HepG2 (cell line): ENCODE data around the gene TBC1D14.

Experiments used
- BRD4 ChIP-seq: sonication (generic); formaldehyde crosslinking; IDR thresholded peaks from 2 replicates; pipeline ENCODE4 v1.4.0; 2020; ENCODE audit warnings: missing genetic modification reagents
- DNMT1 ChIP-seq: sonication (generic); formaldehyde crosslinking; IDR thresholded peaks from 2 replicates; pipeline ENCODE4 v1.5.1; 2020; ENCODE audit warnings: mild to moderate bottlenecking, missing genetic modification reagents
- GTF2F1 ChIP-seq: fragments of 150-350 bp; IDR thresholded peaks from 2 replicates; pipeline ENCODE4 v1.6.1; 2014; ENCODE audit warnings: low read length
- JUN ChIP-seq: sonication (generic); formaldehyde crosslinking; IDR thresholded peaks from 2 replicates; pipeline ENCODE4 v1.4.0; 2020; ENCODE audit warnings: mild to moderate bottlenecking, missing genetic modification reagents
- JUNB ChIP-seq: sonication (generic); formaldehyde crosslinking; IDR thresholded peaks from 2 replicates; pipeline ENCODE4 v1.8.0; 2022; ENCODE audit warnings: missing genetic modification reagents, mild to moderate bottlenecking, borderline replicate concordance
- MXD4 ChIP-seq: IDR thresholded peaks from 2 replicates; pipeline ENCODE4 v1.6.1; 2016; ENCODE audit warnings: mild to moderate bottlenecking, missing biosample characterization, missing genetic modification reagents
- ZFX ChIP-seq: sonication (generic); formaldehyde crosslinking; IDR thresholded peaks from 2 replicates; pipeline ENCODE4 v1.4.0; 2020; ENCODE audit warnings: mild to moderate bottlenecking, low read depth, missing genetic modification reagents, moderate library complexity
- ZNF232 ChIP-seq: sonication (generic); formaldehyde crosslinking; IDR thresholded peaks from 2 replicates; pipeline ENCODE4 v1.4.0; 2020; ENCODE audit warnings: missing genetic modification reagents, borderline replicate concordance
- ZNF383 ChIP-seq: sonication (generic); formaldehyde crosslinking; IDR thresholded peaks from 2 replicates; pipeline ENCODE4 v1.4.0; 2020; ENCODE audit warnings: missing genetic modification reagents, mild to moderate bottlenecking, borderline replicate concordance
- TF ChIP-seq, protein P1 (sequence below): sonication (generic); formaldehyde crosslinking; IDR thresholded peaks from 2 replicates; pipeline ENCODE4 v1.5.0; 2020; ENCODE audit warnings: missing genetic modification reagents, mild to moderate bottlenecking, borderline replicate concordance
- TF ChIP-seq, protein P2 (sequence below): sonication (generic); formaldehyde crosslinking; IDR thresholded peaks from 2 replicates; pipeline ENCODE4 v1.5.0; 2020; ENCODE audit warnings: mild to moderate bottlenecking, missing genetic modification reagents, moderate library complexity
- TF ChIP-seq, protein P3 (sequence below): sonication (generic); formaldehyde crosslinking; IDR thresholded peaks from 2 replicates; pipeline ENCODE4 v1.4.0; 2020; ENCODE audit warnings: mild to moderate bottlenecking, missing genetic modification reagents
- TF ChIP-seq, protein P4 (sequence below): IDR thresholded peaks from 2 replicates; pipeline ENCODE4 v1.6.1; 2016; ENCODE audit warnings: mild to moderate bottlenecking, missing biosample characterization, missing genetic modification reagents

DNA sequence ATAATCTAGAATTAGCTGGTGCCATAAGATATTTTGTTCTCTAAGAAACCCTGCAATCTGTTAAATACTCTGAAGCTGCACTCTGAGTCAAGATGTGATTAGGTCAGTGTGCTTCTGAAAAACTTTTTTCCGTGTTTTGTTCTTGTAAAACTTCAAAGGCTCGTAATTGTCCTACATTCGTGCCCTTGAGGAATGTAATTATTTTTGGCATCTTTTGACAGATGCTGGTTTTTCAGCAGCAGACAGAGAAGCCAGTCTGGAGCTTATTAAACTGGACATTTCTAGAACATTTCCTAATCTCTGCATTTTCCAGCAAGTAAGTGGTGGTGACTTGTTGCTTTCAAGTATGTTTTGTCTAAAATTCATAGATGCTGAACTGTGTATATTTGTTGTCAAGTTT lies 96.8 kb downstream of the TBC1D14 start:
- TF ChIP-seq, protein P1, sequence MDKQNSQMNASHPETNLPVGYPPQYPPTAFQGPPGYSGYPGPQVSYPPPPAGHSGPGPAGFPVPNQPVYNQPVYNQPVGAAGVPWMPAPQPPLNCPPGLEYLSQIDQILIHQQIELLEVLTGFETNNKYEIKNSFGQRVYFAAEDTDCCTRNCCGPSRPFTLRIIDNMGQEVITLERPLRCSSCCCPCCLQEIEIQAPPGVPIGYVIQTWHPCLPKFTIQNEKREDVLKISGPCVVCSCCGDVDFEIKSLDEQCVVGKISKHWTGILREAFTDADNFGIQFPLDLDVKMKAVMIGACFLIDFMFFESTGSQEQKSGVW (CRISPR knock-in tag), result no peak
- TF ChIP-seq, protein P2, sequence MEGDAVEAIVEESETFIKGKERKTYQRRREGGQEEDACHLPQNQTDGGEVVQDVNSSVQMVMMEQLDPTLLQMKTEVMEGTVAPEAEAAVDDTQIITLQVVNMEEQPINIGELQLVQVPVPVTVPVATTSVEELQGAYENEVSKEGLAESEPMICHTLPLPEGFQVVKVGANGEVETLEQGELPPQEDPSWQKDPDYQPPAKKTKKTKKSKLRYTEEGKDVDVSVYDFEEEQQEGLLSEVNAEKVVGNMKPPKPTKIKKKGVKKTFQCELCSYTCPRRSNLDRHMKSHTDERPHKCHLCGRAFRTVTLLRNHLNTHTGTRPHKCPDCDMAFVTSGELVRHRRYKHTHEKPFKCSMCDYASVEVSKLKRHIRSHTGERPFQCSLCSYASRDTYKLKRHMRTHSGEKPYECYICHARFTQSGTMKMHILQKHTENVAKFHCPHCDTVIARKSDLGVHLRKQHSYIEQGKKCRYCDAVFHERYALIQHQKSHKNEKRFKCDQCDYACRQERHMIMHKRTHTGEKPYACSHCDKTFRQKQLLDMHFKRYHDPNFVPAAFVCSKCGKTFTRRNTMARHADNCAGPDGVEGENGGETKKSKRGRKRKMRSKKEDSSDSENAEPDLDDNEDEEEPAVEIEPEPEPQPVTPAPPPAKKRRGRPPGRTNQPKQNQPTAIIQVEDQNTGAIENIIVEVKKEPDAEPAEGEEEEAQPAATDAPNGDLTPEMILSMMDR (CRISPR knock-in tag), result no peak
- TF ChIP-seq GTF2F1, result no peak
- no peak for TF ChIP-seq JUN (CRISPR knock-in tag)
- no peak for TF ChIP-seq BRD4 (CRISPR knock-in tag)
- no peak for TF ChIP-seq ZNF232
- TF ChIP-seq, protein P3, sequence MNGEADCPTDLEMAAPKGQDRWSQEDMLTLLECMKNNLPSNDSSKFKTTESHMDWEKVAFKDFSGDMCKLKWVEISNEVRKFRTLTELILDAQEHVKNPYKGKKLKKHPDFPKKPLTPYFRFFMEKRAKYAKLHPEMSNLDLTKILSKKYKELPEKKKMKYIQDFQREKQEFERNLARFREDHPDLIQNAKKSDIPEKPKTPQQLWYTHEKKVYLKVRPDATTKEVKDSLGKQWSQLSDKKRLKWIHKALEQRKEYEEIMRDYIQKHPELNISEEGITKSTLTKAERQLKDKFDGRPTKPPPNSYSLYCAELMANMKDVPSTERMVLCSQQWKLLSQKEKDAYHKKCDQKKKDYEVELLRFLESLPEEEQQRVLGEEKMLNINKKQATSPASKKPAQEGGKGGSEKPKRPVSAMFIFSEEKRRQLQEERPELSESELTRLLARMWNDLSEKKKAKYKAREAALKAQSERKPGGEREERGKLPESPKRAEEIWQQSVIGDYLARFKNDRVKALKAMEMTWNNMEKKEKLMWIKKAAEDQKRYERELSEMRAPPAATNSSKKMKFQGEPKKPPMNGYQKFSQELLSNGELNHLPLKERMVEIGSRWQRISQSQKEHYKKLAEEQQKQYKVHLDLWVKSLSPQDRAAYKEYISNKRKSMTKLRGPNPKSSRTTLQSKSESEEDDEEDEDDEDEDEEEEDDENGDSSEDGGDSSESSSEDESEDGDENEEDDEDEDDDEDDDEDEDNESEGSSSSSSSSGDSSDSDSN (CRISPR knock-in tag), result no peak
- TF ChIP-seq, protein P4, sequence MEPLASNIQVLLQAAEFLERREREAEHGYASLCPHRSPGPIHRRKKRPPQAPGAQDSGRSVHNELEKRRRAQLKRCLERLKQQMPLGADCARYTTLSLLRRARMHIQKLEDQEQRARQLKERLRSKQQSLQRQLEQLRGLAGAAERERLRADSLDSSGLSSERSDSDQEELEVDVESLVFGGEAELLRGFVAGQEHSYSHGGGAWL (CRISPR knock-in tag), result no peak
- TF ChIP-seq MXD4, result no peak
- TF ChIP-seq ZFX, result no peak
- no peak for TF ChIP-seq JUNB
- TF ChIP-seq DNMT1 (CRISPR knock-in tag), result no peak
- TF ChIP-seq ZNF383 (CRISPR knock-in tag), result no peak
